TTC549 (cell line): ENCODE data around the gene TPM1.

ENCODE experiments used
- FAIRE-seq: peaks from 2 replicates; lab custom pipeline; 2012; peaks lifted over from hg19 to GRCh38; lab: Jason Lieb, UNC

The TPM1 gene

DNA sequence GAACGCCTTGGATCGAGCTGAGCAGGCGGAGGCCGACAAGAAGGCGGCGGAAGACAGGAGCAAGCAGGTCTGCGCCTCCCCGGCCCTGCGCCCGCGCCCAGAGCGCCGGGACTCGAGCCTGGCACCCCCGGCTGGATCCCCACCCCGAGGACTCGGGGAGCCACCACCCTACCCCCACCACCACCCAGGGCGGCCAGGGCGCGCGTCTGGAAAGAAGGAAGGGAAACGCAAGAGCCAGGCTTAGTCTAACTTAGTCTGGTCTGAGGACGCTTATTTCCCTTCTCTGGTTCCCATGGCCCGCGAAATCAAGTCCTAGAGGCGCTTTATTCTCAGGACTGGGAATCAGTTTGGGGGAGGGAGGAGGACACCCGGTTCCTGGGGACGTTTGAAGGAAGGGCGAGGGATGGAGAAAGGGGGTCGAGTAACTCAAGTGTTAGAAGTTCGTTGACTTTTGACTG is 359 bp downstream of the TPM1 start:
- no peak for FAIRE-seq

DNA sequence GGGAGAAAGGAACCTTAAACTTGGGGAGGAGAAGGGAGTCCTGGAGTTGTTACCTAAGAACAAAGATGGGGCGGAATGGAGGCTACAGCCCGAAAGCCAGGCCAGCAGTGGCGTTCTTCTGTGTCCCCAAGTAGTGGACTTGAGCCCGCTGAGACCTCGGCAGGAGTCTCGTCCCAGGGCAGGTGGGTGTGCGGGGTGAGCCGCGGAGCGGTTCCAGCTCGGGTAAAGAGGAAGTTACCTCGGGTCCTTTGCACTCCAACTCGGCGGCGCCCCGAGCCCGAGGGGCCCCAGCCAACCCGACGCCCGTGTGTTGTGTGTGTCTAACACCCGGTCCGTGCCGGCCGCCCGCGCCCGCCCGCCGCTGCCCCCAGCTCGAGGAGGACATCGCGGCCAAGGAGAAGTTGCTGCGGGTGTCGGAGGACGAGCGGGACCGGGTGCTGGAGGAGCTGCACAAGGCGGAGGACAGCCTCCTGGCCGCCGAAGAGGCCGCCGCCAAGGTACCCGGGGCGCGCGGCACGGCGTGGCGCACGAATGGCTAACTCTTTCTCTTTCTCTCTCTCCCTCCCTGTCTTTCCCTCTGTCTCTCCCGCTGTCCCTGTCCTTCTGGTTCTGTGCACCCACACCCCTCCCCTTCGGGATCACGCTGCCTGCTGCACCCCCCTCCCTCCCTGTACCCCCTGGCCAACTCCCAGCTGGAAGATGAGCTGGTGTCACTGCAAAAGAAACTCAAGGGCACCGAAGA is 959 bp downstream of the TPM1 start:
- FAIRE-seq = no peak

DNA sequence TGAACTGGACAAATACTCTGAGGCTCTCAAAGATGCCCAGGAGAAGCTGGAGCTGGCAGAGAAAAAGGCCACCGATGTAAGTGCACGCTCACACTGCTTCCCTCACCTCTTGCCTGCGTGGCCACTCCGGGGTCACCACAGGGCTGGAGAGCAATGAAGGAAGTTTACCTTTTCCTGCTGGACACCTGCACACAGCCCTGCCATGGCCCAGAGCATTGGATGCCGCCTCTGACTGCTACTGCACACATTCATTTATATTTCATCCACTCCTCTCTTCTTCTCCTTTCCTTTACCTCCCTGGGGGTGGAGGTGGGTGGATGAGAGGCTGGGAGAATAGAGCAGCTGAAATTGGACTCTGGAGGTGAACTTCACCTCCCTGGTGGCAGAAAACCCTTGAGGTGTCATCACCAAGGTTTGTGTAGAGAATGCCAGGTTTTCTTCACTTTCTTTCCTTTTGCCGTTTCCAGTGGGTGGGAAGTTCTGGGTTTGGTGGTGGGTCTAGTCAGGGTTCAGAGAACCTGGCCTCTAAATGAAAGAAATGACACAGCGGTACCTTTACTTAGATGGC is 1.6 kb downstream of the TPM1 start:
- no peak for FAIRE-seq

DNA sequence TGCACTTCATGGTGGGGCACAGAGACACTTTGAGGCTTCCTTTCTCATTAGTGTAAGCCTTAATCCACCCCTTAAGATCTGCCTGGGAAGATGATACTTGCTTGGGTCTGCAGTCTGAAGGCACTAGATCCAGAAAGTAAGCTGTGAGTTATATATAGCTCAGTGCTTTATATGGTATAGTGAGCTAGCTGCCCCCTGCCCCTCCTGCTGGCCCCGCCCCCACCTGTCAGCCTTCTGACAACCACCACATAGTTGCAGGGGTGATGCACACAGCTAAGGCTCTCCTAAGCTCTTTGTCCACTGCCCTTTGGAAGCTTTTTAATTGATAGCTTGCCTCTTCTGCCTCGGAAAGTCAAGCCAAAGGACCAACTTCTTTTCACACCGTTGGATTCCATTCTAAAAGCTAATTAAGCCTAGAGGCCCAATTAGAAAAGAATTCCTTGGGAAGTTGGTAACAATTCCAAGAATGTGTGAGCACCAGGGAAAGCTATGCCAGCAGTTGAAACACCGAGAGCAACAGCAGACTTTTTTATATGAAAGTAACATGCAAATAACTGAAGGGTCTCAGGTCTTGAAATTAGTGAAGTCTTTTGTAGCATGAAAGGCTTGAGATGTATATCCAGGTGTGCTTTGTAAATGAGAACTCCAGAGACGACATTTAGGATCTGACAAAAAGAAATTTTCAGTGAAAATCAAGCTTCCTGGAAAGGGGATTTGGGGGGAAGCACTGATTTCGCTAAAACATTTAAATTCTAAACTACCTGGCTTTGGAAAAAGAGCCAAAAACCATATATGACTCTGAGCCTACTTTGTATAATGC is 2.3 kb downstream of the TPM1 start:
- FAIRE-seq = no peak

DNA sequence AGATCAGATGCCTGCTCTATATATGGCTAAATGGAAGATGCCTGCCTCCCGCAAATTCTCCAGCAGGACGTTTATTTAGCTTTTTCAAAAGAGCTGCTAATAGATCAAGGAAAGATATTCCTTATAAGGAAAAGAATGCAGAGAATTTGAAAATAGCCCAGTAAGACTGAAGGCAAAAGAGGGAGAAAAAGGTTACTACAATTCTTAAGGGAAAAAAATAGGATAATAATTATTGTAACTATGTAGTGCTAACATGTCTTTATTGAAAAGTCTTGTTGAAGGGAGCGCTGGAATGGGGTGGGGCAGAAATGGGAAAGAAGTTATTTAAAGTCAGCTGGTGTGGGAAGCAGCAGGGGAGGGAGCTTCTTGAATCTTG is 2.9 kb downstream of the TPM1 start:
- FAIRE-seq = no peak

DNA sequence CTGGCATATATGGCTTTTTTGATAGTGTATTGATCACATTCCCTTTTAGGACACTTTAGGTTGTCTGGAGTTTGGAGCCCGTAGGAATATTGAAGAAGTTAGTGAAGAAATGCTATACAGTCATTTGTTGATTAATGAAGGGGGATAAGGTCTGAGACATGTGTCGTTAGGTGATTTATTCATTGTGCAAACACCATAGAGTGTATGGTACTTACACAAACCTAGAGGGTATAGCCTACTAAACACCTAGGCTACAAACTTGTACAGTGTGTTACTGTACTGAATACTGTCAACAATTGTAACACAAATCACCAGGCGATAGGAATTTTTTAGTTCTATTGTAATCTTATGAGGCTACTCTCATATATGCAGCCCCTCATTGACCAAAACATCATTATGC is 3.3 kb downstream of the TPM1 start:
- no peak for FAIRE-seq

DNA sequence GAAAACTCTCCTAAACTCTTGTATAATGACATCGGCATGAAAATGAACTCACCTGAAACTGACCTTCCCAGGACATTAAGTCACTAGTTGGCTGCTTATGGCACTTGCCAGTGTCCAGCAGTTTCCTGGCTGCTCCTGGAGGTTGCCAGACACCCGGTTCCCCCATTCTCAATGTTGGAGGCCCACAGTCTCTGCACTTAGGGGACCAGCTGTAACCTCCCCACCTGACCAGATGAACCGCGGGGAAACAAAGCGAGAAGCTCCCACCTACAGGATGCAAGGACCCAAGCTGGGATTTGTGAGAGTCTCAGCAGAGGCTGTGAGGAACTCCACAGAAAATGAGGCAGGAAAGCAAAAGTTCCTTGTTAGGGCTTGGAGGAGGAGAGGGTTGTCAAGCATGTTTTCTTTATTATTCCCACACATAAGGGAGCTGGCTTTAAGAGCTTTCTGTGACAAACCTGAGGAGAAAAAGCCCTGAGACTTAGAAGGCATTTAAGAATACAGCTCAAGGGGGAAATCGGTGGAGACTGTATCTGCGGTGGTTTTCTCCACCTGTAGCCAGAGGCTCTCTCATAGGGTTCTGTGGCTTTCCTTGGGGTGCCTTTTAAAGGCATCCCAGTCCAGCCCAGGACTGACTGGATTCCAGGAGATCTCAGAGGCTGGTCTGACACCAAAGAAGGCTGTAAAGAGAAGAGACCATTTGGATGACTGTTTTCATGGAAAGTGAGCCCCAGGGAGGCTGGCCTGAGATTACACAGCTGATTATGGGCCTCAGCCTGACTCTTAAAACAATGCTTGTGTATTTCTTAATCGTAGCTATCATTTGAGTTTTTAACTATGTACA is 4.6 kb downstream of the TPM1 start:
- no peak for FAIRE-seq

DNA sequence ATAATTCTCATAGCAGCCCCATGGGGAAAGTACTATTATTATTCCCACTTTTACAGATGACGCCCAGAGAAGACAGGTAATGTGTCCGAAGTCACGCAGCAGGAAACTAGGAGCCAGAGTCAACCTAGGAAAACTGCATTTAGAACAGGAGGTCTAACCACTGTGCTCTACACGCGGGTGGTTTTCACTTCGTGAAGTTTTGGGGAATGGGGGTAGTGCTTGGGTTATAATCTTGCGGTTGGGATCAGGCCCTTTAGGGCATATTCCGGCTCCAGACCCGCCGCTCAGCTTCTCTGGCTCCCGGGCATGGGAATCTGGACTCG is 5.2 kb downstream of the TPM1 start:
- FAIRE-seq = no peak

DNA sequence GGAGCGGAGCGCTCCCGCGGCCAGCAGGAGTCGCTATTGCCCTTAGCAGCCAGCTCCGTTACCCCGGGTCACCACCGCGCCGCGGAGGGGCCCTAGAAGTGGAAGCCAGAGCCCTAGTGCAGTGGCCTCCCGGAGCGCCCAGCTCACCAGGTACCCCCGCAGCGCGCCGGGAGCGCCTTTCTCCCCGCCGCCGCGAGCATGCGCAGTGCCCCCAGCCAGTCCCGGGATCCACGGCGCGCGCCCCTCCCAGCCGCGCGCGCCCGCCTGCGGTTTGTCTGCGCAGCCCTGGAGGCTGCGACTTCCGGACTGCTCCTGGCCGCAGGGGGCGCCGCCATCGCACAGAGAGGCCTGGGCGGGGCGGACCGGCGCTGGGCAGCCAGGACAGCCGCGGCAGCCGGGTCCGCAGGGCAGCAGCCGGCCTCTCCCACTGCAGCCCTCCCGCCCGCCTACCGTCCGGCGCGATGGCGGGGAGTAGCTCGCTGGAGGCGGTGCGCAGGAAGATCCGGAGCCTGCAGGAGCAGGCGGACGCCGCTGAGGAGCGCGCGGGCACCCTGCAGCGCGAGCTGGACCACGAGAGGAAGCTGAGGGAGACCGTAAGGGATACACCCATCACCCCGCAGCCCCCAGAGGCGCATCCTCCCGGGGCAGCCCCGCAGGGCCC is 5.7 kb downstream of the TPM1 start:
- FAIRE-seq = no peak

DNA sequence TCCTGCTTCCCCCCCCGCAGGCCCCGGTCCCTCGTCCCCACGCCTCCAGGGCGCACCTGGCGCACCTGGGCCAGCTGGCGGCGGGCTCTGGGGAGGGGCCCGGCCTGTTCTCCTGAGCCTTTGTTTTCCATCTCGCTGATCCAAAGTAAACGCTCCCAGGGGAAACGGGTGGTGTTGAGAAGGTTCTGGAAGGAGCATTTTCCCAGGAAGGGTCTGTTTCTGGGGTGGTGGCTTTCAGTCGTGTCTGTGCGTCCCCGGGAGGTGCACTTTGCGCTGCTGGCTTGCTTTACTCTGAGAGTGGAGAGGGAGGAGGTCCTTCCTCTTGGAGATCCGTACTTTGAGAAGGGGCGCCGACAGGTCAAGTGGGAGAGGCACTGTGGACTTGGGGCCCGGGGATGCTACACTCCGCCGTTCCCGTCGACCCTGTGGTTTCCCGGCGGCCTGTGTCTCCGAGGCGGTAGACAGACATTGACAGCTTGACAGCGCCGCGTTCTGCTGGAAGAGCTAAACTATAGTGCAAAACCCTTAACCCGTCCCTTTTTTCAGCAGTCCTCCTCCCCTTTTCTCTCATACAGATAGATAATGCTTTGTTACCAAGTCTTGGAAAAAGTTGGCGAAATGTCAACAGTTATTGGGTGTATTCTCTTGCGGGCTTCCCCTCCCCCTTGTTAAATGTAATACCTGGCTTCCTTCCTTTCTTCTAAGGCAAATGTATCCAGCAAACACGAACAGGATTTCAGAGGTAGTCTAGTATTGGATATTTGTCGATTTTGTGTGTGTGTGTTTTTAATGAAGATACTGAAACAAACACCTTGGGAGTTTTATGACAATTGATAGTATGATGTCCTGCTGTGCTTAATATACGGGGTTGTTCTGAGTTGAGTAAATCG is 6.5 kb downstream of the TPM1 start:
- FAIRE-seq = no peak

DNA sequence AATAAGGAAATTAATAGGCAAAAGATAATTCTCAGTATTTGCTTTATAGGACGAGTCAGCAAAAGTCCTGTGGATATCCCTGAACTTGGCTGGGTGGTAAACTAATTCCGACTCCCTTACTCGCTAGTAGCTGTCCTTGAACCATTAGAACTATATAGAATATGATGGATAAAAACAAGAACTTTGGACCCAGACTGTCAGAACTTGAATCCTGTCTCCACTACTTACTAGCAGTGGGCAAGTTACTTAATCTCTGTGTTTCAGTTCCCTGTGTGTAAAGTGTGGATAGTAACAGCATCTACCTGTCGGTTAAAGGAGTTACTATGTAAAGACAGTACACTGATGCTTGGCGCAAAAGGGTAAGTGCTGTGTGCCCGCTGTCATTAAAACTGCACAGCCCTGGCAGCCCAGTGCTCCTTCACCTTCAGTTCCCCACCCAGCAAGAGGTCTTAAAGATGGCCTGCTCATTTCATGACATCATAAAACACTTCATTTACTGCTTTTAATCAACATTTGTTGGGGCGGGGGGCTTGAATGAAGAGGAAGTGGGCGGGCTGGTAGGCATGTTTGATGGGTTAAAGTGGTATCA is 7.3 kb downstream of the TPM1 start:
- no peak for FAIRE-seq

DNA sequence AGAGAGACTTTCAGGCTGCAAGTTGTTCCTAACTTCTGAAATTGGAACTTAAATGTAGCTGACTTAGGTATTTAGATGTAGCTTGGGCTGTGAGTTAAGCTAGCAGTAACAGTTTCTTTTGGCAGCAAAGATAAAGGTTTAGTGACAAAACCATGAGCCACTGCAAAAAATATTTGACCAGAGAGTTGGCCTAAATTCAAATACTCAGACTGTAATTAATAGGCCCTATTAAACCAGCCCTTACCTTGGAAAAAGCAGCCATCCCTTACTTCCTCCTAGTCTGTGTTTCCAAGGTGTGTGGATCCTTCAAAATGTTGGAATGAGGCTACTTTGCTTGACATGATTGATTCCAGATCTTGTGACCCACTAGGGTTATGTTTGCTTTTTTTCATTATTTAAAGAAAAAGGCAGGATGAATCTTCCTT is 8.2 kb downstream of the TPM1 start:
- FAIRE-seq = no peak

DNA sequence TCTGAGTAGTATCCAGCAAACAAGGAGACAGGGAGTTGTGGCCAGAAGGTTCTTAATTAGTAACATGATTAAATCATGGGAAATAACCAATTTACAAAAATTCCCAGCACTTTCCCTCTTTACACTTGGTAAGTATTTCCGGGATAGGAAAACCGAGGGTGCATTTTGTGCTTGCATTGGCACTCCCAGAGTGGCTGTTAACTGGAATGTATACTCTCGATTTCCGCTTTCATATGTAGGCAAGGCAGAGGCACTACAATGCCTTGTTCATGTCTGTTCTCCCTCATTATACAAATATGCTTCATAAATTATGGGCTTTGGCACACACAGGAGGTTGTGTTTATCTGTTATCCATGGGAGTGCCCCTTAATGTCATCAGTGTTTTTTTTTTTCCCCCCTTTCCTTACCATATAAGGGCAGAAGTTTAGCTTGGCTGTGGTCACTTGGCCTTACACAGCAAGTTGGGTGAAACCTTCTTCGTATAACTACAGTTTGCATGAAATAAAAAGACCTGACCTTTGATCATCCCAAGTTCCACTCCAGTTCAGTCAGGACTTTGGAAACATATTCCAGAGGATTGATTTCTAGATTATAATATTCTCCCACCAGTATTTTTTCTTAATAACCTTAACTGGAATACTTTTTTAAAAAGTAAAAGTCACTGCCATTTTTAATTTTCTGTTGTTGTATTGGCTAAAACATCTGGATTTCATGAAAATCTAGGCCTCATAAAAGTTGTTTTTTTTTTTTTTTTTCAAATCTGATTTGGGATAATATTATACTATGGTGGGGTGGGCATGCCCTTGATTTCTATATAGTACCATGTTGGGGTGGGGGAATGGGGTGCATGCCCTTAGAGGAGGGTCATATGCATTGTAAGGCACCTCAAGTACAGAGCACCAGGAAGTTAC is 8.9 kb downstream of the TPM1 start:
- FAIRE-seq = peak; percentile 17

DNA sequence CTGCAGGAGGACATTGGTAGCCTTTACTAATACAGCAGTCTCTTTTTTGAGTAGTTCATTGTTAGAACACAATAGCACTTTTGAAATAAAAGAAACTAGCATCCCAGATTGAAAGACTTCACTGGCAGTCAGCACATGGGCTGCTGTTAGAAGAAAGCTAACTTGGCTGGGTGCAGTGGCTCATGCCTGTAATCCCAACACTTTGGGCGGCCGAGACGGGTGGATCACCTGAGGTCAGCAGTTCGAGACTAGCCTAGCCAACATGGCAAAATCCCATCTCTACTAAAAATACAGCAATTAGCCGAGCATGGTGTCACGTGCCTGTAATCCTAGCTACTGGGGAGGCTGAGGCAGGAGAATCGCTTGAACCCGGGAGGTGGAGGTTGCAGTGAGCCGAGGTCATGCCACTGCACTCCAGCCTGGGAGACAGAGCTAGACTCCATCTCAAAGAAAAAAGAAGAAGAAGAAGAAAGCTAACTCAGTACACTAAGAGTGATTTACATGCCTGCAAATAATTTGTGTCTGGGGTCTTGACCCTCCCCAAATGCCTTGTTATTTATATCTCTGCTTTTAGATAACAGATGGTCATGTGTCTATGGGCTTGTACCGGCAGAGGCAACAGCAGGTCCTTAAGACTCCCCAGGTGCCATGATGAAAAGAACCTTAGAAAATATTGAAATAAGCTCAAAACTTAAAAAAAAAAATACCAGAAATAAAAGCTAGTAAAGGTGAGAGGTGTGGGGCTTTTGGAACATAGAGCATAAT is 9.7 kb downstream of the TPM1 start:
- no peak for FAIRE-seq

DNA sequence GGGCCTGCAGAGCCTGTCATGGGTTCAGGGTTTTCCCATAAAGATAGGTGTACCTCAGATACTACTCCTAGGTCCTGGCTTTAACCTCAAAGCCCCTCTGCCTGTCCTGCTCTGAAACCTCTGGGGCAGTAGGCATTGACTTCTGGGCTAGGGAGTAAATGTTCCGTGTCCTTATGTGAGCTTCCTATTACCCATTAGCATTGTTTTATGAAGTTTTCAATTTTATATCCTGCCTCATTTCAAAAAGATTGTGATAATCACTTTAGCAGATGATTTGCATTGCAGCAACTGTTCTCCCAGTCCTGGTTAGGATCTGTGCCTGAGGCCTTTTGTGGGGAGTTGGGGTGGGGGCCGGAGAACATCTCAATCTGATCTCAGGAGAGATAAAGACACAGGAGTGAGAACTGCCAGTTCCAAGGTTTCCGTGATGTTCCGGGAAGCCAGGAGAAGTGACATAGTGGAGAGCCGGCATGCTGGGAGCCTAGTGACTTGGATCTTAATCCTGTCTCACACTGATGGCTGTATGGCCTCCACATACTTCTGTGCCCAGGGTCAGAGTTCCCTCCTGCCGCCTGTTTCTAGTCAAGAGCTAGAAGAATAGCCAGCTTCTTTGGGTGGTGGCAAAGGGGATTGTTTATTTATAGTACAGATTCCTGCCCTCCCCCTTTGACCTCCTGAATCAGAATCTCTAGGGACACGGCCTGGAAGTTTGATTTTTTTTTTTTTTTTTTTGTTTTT is 10.6 kb downstream of the TPM1 start:
- no peak for FAIRE-seq

DNA sequence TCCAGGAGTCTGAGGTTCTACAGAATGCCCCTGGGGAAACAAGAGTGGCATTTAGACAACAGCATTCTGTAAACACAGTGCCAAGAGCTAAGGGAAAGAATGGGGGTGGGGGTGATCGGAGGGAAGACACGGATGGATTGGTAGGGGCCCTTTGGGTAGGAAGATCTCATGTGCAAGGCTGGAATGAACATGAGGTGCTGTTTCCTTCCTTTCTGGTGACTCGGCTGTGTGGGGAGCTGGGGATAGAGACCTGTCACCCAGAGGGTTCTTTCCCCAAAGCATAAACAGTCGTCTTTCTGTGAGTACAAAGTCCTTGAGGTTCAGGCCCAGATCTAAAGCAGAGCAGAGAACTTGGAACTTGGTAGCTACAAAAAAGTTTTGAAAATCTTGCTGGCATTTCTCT is 11.7 kb downstream of the TPM1 start:
- no peak for FAIRE-seq

DNA sequence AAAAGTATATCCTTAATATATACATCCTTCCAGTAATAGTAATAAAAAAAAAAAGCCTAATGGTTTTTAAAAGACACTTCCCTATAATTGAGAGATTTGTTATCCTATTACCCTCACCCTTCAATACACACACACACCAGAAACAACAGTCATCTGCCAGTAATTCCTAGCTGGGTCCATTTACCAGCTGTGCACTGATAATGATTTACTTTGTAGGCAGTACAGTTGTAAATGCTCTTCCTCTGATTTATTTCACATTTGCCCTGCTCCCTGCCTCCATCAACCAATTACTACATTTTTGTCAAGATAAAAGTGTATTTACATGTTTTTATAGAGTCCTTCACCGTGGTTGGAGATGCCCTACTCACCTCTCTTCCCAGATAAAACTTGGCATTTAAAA is 12.4 kb downstream of the TPM1 start:
- FAIRE-seq = no peak

DNA sequence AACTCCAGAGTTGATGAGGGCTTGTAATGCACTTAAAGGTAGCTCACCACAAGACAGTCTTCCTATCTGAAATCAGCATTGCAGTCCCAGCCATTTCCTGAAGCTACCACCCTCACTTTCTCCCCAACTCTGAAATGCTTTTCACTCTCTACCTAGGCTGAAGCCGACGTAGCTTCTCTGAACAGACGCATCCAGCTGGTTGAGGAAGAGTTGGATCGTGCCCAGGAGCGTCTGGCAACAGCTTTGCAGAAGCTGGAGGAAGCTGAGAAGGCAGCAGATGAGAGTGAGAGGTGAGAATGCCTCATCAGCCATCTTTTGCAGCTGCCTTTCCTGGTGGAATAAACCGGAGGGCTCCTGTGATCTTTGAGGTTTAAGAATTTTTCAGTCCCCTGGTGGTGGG is 14.3 kb downstream of the TPM1 start:
- no peak for FAIRE-seq
